ENCODE results near the gene VIM.
"Not testable (repeated sequence)": the region's sequence is repeated elsewhere in the genome, so short reads cannot be mapped to it uniquely, and the experiment has no call there.

GRCh38 chr10:17254543-17255050, 26.6 kb downstream of the VIM start:
- not testable (repeated sequence) for TF ChIP-seq CTCF (IDR thresholded peaks at IDR 0.05; ENCODE audit: low read length); EZH2 (IDR thresholded peaks at IDR 0.05; ENCODE audit: borderline replicate concordance, low read length)
